K562 (cell line): ENCODE data around the gene MUC22. TPM values are rescaled to one million over a fixed set of nuclear protein-coding genes. Genes with fewer than 3 reads are reported as not detected.
A peak's percentile ranks its signal among the peaks of the same experiment; 100 is the strongest.

ENCODE experiments used
- ARID4B ChIP-seq: sonication (generic); formaldehyde crosslinking; IDR thresholded peaks from 2 replicates; pipeline ENCODE4 v1.8.0; 2022; ENCODE audit warnings: mild to moderate bottlenecking, missing genetic modification reagents
- ATF1 ChIP-seq, 2 experiments: fragments of 450-650 bp in 1 of 2; IDR thresholded peaks; 2 replicates each; pipeline ENCODE4 v1.6.1; 2016; ENCODE audit warnings: missing compliant biosample characterization in 1 of 2, missing genetic modification characterization in 1 of 2
- ATF7 ChIP-seq: fragments of 450-650 bp; IDR thresholded peaks from 2 replicates; pipeline ENCODE4 v1.7.1; 2014; ENCODE audit warnings: mild to moderate bottlenecking, moderate library complexity
- BRF1 ChIP-seq: IDR thresholded peaks from 3 replicates; pipeline ENCODE4 v1.6.1; 2011; ENCODE audit warnings: borderline replicate concordance, mild to moderate bottlenecking; ENCODE audit not compliant: insufficient read length; ENCODE audit errors: extremely low read depth
- HINFP ChIP-seq: fragments of 450-650 bp; conservative IDR thresholded peaks from 2 replicates; pipeline ENCODE4 v1.6.1; 2016; ENCODE audit warnings: missing genetic modification characterization, low read depth, mild to moderate bottlenecking, control low read depth, missing compliant biosample characterization
- HMGXB4 ChIP-seq: sonication (generic); formaldehyde crosslinking; IDR thresholded peaks from 2 replicates; pipeline ENCODE4 v1.8.1; 2023; ENCODE audit warnings: mild to moderate bottlenecking, missing genetic modification reagents
- JUND ChIP-seq, 2 experiments: IDR thresholded peaks; 2 replicates in 1 of 2; 3 replicates in 1 of 2; pipeline ENCODE4 v1.6.1; 2011; ENCODE audit warnings: borderline replicate concordance in 2 of 2, low read depth in 2 of 2, low read length in 2 of 2, improper control_type of control experiment in 1 of 2, missing biosample characterization in 1 of 2, missing genetic modification characterization in 1 of 2, missing genetic modification reagents in 1 of 2
- MEF2A ChIP-seq: IDR thresholded peaks from 2 replicates; pipeline ENCODE4 v1.6.1; 2011; ENCODE audit warnings: low read depth, mild to moderate bottlenecking, low read length, moderate library complexity; ENCODE audit not compliant: control insufficient read depth
- NCOR1 ChIP-seq: fragments of 450-650 bp; IDR thresholded peaks from 2 replicates; pipeline ENCODE4 v1.6.1; 2016; ENCODE audit warnings: mild to moderate bottlenecking, moderate library complexity
- SMAD3 ChIP-seq: fragments of 450-650 bp; formaldehyde crosslinking; conservative IDR thresholded peaks from 2 replicates; pipeline ENCODE4 v1.4.0; 2020; ENCODE audit warnings: mild to moderate bottlenecking
- SMARCA4 ChIP-seq: fragments of 450-650 bp; IDR thresholded peaks from 2 replicates; pipeline ENCODE4 v1.6.1; 2016
- TCF7 ChIP-seq: sonication (generic); IDR thresholded peaks from 2 replicates; pipeline ENCODE4 v1.6.1; 2016; ENCODE audit warnings: antibody characterized with exemption, borderline replicate concordance
- THRA ChIP-seq: fragments of 450-650 bp; IDR thresholded peaks from 2 replicates; pipeline ENCODE4 v1.6.1; 2017; ENCODE audit warnings: mild to moderate bottlenecking, moderate library complexity
- TSC22D4 ChIP-seq: fragments of 450-650 bp; IDR thresholded peaks from 2 replicates; pipeline ENCODE4 v1.6.1; 2016; ENCODE audit warnings: missing genetic modification characterization, missing biosample characterization, control low read depth
- ZC3H4 ChIP-seq: sonication (generic); formaldehyde crosslinking; IDR thresholded peaks from 2 replicates; pipeline ENCODE4 v1.9.0; 2021; ENCODE audit warnings: missing genetic modification reagents, borderline replicate concordance
- ZEB2 ChIP-seq: fragments of 450-650 bp; IDR thresholded peaks from 2 replicates; pipeline ENCODE4 v1.6.1; 2016
- ZNF165 ChIP-seq: fragments of 250-450 bp; sonication (Bioruptor Pico); IDR thresholded peaks from 2 replicates; pipeline ENCODE4 v1.4.0; 2020; ENCODE audit warnings: borderline replicate concordance
- ZNF175 ChIP-seq: fragments of 200-800 bp; sonication (Bioruptor generic); IDR thresholded peaks from 2 replicates; pipeline ENCODE4 v1.6.1; 2016; ENCODE audit warnings: low read depth, mild to moderate bottlenecking, missing genetic modification characterization, missing compliant biosample characterization
- ZNF324 ChIP-seq: fragments of 250-450 bp; sonication (Bioruptor Pico); IDR thresholded peaks from 2 replicates; pipeline ENCODE4 v1.4.0; 2020; ENCODE audit warnings: mild to moderate bottlenecking
- ZNF589 ChIP-seq: fragments of 200-800 bp; sonication (Bioruptor generic); IDR thresholded peaks from 2 replicates; pipeline ENCODE4 v1.6.1; 2016; ENCODE audit warnings: low read depth, missing genetic modification characterization, missing compliant biosample characterization
- ZNF79 ChIP-seq: fragments of 250-450 bp; sonication (Bioruptor Pico); IDR thresholded peaks from 2 replicates; pipeline ENCODE4 v1.4.0; 2020; ENCODE audit warnings: low read depth, mild to moderate bottlenecking, moderate library complexity
- polyA plus RNA-seq, 8 experiments: library from polyadenylated mRNA; depleted of rRNA in 4 of 8; stranded (reverse) in 5 of 8; unstranded in 3 of 8; fragments of >200 nt; fragmentation: Nextera tagmentation in 2 of 8; fragmentation: Illumina TruSeq in 1 of 8; extraction: Ambion mirVana in 2 of 8; extraction: Trizol in 1 of 8; gene quantifications; 2 replicates each; pipeline versions ENCODE4 v1.2.1 to v1.2.3, GENCODE V29; 2011 to 2014; ENCODE audit warnings: inconsistent platforms in 1 of 8, missing spikeins in 1 of 8
- total RNA-seq, 7 experiments: library from RNA; depleted of rRNA in 6 of 7; stranded (reverse); fragments of >200 nt in 6 of 7; fragmentation: Illumina TruSeq in 2 of 7; extraction: Trizol in 2 of 7; gene quantifications; 2 replicates each; pipeline versions ENCODE4 v1.2.1 to v1.2.3, GENCODE V29; 2011 to 2021; ENCODE audit warnings: low replicate concordance in 1 of 7

The MUC22 gene
- total and polyA plus RNA-seq, 9 of the 15 experiments (the other 6 are each of a cell fraction or from before 2014, with no cell fraction given) = 0.01 to 0.03 TPM; not detected in 7

- TF ChIP-seq ZNF324 (CRISPR knock-in tag) = no peak
- TF ChIP-seq MEF2A = no peak
- no peak for TF ChIP-seq ARID4B (CRISPR knock-in tag)
- no peak for TF ChIP-seq HINFP (tag)
- no peak for TF ChIP-seq BRF1
- TF ChIP-seq ZNF79 (CRISPR knock-in tag) = no peak
- TF ChIP-seq TSC22D4 (tag) = no peak
- no peak for TF ChIP-seq TCF7
- no peak for TF ChIP-seq ZNF589
- TF ChIP-seq HMGXB4 (CRISPR knock-in tag) = no peak
- TF ChIP-seq JUND (IDR thresholded peaks at IDR 0.05; ENCODE audit: borderline replicate concordance, low read depth, low read length) = 0 out of 2 replicates have a peak, but pooled peaks have one; percentile 8
- no peak for TF ChIP-seq JUND (tag; IDR thresholded peaks at IDR 0.05; ENCODE audit: borderline replicate concordance, low read depth, low read length)
- TF ChIP-seq SMAD3 (CRISPR knock-in tag) = no peak
- no peak for TF ChIP-seq SMARCA4
- no peak for TF ChIP-seq ZC3H4 (CRISPR knock-in tag)
- no peak for TF ChIP-seq ZNF165
- no peak for TF ChIP-seq ZEB2
- no peak for TF ChIP-seq THRA
- no peak for TF ChIP-seq ZNF175 (CRISPR knock-in tag)
- no peak for TF ChIP-seq ATF7
- no peak for TF ChIP-seq ATF1 (CRISPR knock-in tag; IDR thresholded peaks at IDR 0.05)
- TF ChIP-seq ATF1 (tag; IDR thresholded peaks at IDR 0.05) = no peak
- no peak for TF ChIP-seq NCOR1
Measured at GRCh38 chr6:31042806-31043205, 32.5 kb downstream of the MUC22 start (continued).
